K562 (cell line): ENCODE measurements around the gene TTC27.

ENCODE experiments used
- CTCF ChIP-seq, 3 experiments: IDR thresholded peaks in 2 of 3; conservative IDR thresholded peaks in 1 of 3; 2 replicates each; pipeline ENCODE4 v1.5.1; 2011 to 2012; ENCODE audit warnings: low read length in 3 of 3, mild to moderate bottlenecking in 3 of 3, control low read depth in 2 of 3, improper control_type of control experiment in 1 of 3, inconsistent platforms in 1 of 3, low read depth in 1 of 3, mixed read lengths in 1 of 3, moderate library complexity in 1 of 3; ENCODE audit not compliant: insufficient read depth in 2 of 3
- ESRRA ChIP-seq: fragments of 450-650 bp; IDR thresholded peaks from 2 replicates; pipeline ENCODE4 v1.6.1; 2014; ENCODE audit warnings: low read depth, mild to moderate bottlenecking, moderate library complexity, borderline replicate concordance
- HCFC1 ChIP-seq: IDR thresholded peaks from 2 replicates; pipeline ENCODE4 v1.6.1; 2012; ENCODE audit warnings: low read depth, low read length, improper control_type of control experiment
- HDAC3 ChIP-seq: fragments of 450-650 bp; IDR thresholded peaks from 2 replicates; pipeline ENCODE4 v1.6.1; 2018; ENCODE audit warnings: borderline replicate concordance, mild to moderate bottlenecking, moderate library complexity; ENCODE audit not compliant: partially characterized antibody
- KAT2B ChIP-seq: IDR thresholded peaks from one replicate; pipeline ENCODE4 v1.6.1; 2012; ENCODE audit warnings: low read depth, mild to moderate bottlenecking, control low read depth, inconsistent platforms, low read length, moderate library complexity
- MAFF ChIP-seq: IDR thresholded peaks from 2 replicates; pipeline ENCODE4 v1.6.1; 2012; ENCODE audit warnings: low read length, improper control_type of control experiment
- MTA3 ChIP-seq: fragments of 450-650 bp; formaldehyde crosslinking; IDR thresholded peaks from 2 replicates; pipeline ENCODE4 v1.6.1; 2017; ENCODE audit warnings: mild to moderate bottlenecking, borderline replicate concordance
- NFRKB ChIP-seq: fragments of 450-650 bp; IDR thresholded peaks from 2 replicates; pipeline ENCODE4 v1.6.1; 2016; ENCODE audit warnings: low read depth
- POLR2A ChIP-seq: fragments of 450-650 bp; conservative IDR thresholded peaks from 2 replicates; pipeline ENCODE4 v1.6.1; 2016
- POLR2AphosphoS5 ChIP-seq: IDR thresholded peaks from 2 replicates; pipeline ENCODE4 v1.6.1; 2011; ENCODE audit warnings: mild to moderate bottlenecking, low read depth, low read length, moderate library complexity; ENCODE audit not compliant: control insufficient read depth, insufficient read depth
- SAP30 ChIP-seq: fragments of 200-600 bp; sonication (generic); IDR thresholded peaks from 2 replicates; pipeline ENCODE4 v1.6.1; 2012; ENCODE audit warnings: borderline replicate concordance, low read depth, mild to moderate bottlenecking, moderate library complexity, low read length, control low read depth, inconsistent platforms; ENCODE audit not compliant: insufficient read depth, poor library complexity, severe bottlenecking
- ZNF384 ChIP-seq: IDR thresholded peaks from 2 replicates; pipeline ENCODE4 v1.6.1; 2012; ENCODE audit warnings: low read depth, low read length, improper control_type of control experiment
- ZNF707 ChIP-seq: fragments of 250-450 bp; sonication (Bioruptor Pico); conservative IDR thresholded peaks from 2 replicates; pipeline ENCODE4 v1.8.0; 2022; ENCODE audit warnings: inconsistent platforms, mild to moderate bottlenecking, moderate library complexity
- TF ChIP-seq, protein P1 (sequence below): fragments of 450-650 bp; IDR thresholded peaks from 2 replicates; pipeline ENCODE4 v1.7.1; 2018; ENCODE audit warnings: mild to moderate bottlenecking, low read depth; ENCODE audit not compliant: partially characterized antibody

- TF ChIP-seq ESRRA (no peak), POLR2AphosphoS5 (no peak), NFRKB (no peak), ZNF707 (CRISPR knock-in tag) (no peak), ZNF384 (no peak), HDAC3 (no peak), POLR2A (no peak), MTA3 (no peak), KAT2B (no peak), HCFC1 (no peak), MAFF (no peak), SAP30 (no peak), CTCF (IDR thresholded peaks at IDR 0.05 in 2 of 3, conservative IDR thresholded peaks at IDR 0.05 in 1 of 3; ENCODE audit: insufficient read depth in 2 of 3, low read depth in 1 of 3, low read length in 3 of 3) (no peak)
- TF ChIP-seq, protein P1, sequence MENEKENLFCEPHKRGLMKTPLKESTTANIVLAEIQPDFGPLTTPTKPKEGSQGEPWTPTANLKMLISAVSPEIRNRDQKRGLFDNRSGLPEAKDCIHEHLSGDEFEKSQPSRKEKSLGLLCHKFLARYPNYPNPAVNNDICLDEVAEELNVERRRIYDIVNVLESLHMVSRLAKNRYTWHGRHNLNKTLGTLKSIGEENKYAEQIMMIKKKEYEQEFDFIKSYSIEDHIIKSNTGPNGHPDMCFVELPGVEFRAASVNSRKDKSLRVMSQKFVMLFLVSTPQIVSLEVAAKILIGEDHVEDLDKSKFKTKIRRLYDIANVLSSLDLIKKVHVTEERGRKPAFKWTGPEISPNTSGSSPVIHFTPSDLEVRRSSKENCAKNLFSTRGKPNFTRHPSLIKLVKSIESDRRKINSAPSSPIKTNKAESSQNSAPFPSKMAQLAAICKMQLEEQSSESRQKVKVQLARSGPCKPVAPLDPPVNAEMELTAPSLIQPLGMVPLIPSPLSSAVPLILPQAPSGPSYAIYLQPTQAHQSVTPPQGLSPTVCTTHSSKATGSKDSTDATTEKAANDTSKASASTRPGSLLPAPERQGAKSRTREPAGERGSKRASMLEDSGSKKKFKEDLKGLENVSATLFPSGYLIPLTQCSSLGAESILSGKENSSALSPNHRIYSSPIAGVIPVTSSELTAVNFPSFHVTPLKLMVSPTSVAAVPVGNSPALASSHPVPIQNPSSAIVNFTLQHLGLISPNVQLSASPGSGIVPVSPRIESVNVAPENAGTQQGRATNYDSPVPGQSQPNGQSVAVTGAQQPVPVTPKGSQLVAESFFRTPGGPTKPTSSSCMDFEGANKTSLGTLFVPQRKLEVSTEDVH: no peak
Measured at GRCh38 chr2:32773448-32773808, 145.6 kb downstream of the TTC27 start.
